CD14-positive monocyte (primary cell): Measurements from ENCODE around the gene SPZ1. TPM values are rescaled to one million over a fixed set of nuclear protein-coding genes. Genes with fewer than 3 reads are reported as not detected.
A peak's percentile ranks its signal among the peaks of the same experiment; 100 is the strongest.

Source experiments
- DNase-seq, 3 donors: peaks; one replicate each; pipeline ENCODE4 v3.0.0-alpha.2; 2011 to 2022
- H2AFZ ChIP-seq: 2 replicates; pipeline ENCODE4 v1.6.0; 2012; ENCODE audit warnings: mild to moderate bottlenecking, low read depth, low read length, inconsistent platforms; ENCODE audit not compliant: insufficient read depth, poor library complexity, severe bottlenecking
- H3K27ac ChIP-seq, 2 donors: 1 replicate in 1 of 2; 2 replicates in 1 of 2; pipeline ENCODE4 v1.5.1; 2012 to 2013; ENCODE audit warnings: low read length in 2 of 2, control low read depth in 1 of 2, inconsistent platforms in 1 of 2, low read depth in 1 of 2, mild to moderate bottlenecking in 1 of 2
- H3K27me3 ChIP-seq, 2 donors: one replicate each; pipeline versions ENCODE4 v1.6.0 to v1.6.1; 2011 to 2013; ENCODE audit warnings: low read length in 2 of 2; ENCODE audit not compliant: control insufficient read depth in 2 of 2, insufficient read depth in 2 of 2
- H3K36me3 ChIP-seq, 2 donors: replicated peaks in 1 of 2; 1 replicate in 1 of 2; 2 replicates in 1 of 2; pipeline versions ENCODE4 v1.5.1 to v1.6.1; 2012 to 2013; ENCODE audit warnings: low read length in 2 of 2, control low read depth in 1 of 2, inconsistent platforms in 1 of 2, mild to moderate bottlenecking in 1 of 2; ENCODE audit not compliant: insufficient read depth in 2 of 2, control insufficient read depth in 1 of 2
- H3K4me1 ChIP-seq, 2 donors: 1 replicate in 1 of 2; 2 replicates in 1 of 2; pipeline versions ENCODE4 v1.5.1 to v1.6.1; 2012 to 2013; ENCODE audit warnings: low read length in 2 of 2, control low read depth in 1 of 2, inconsistent platforms in 1 of 2, mild to moderate bottlenecking in 1 of 2, moderate library complexity in 1 of 2; ENCODE audit not compliant: insufficient read depth in 2 of 2, control insufficient read depth in 1 of 2
- H3K4me2 ChIP-seq: replicated peaks from 2 replicates; pipeline ENCODE3; 2012; ENCODE audit warnings: low read length, moderate library complexity, mild to moderate bottlenecking; ENCODE audit not compliant: poor library complexity, severe bottlenecking; ENCODE audit errors: extremely low read depth
- H3K4me3 ChIP-seq, 3 experiments: fragments of 200-600 bp in 1 of 3; sonication (generic) in 1 of 3; replicated peaks in 1 of 3; 1 replicate in 2 of 3; 2 replicates in 1 of 3; pipeline ENCODE4 v1.5.1; 2011 to 2013; ENCODE audit warnings: low read length in 3 of 3, mild to moderate bottlenecking in 3 of 3, control low read depth in 2 of 3, low read depth in 2 of 3, inconsistent platforms in 1 of 3, moderate library complexity in 1 of 3
- H3K79me2 ChIP-seq: 2 replicates; pipeline ENCODE4 v1.6.0; 2012; ENCODE audit warnings: mild to moderate bottlenecking, control low read depth, inconsistent platforms, low read length, moderate library complexity; ENCODE audit not compliant: insufficient read depth
- H3K9ac ChIP-seq: 2 replicates; pipeline ENCODE4 v1.6.0; 2017; ENCODE audit warnings: low read length, mild to moderate bottlenecking; ENCODE audit not compliant: insufficient read depth, poor library complexity, severe bottlenecking
- H3K9me3 ChIP-seq, 2 donors: replicated peaks in 1 of 2; 1 replicate in 1 of 2; 2 replicates in 1 of 2; pipeline versions ENCODE4 v1.5.1 to v1.6.1; 2012 to 2013; ENCODE audit warnings: low read length in 2 of 2, control low read depth in 1 of 2; ENCODE audit not compliant: control insufficient read depth in 1 of 2, insufficient read depth in 1 of 2
- H4K20me1 ChIP-seq: 2 replicates; pipeline ENCODE4 v1.6.0; 2012; ENCODE audit warnings: mild to moderate bottlenecking, low read length, control low read depth, moderate library complexity; ENCODE audit not compliant: insufficient read depth
- H3K27ac Mint-ChIP-seq, 7 donors: one replicate each; pipeline ENCODE4 v1.8.0; 2020; ENCODE audit warnings: mild to moderate bottlenecking in 7 of 7, mixed read lengths in 7 of 7, moderate library complexity in 6 of 7, inconsistent platforms in 2 of 7
- H3K27me3 Mint-ChIP-seq, 3 donors: one replicate each; pipeline ENCODE4 v1.8.0; 2021 to 2022; ENCODE audit warnings: low read depth in 3 of 3, mild to moderate bottlenecking in 3 of 3, mixed read lengths in 3 of 3, moderate library complexity in 3 of 3, inconsistent platforms in 1 of 3
- H3K36me3 Mint-ChIP-seq, 2 donors: one replicate each; pipeline ENCODE4 v1.8.0; 2020; ENCODE audit warnings: mixed read lengths in 2 of 2, inconsistent platforms in 1 of 2, mild to moderate bottlenecking in 1 of 2
- H3K4me1 Mint-ChIP-seq: one replicate; pipeline ENCODE4 v1.8.0; 2020; ENCODE audit warnings: mild to moderate bottlenecking, mixed read lengths
- H3K4me3 Mint-ChIP-seq, 2 donors: one replicate each; pipeline ENCODE4 v1.8.0; 2020; ENCODE audit warnings: mild to moderate bottlenecking in 2 of 2, mixed read lengths in 2 of 2, moderate library complexity in 1 of 2
- H3K9me3 Mint-ChIP-seq, 7 donors: one replicate each; pipeline ENCODE4 v1.8.0; 2020 to 2022; ENCODE audit warnings: mixed read lengths in 7 of 7, mild to moderate bottlenecking in 6 of 7, moderate library complexity in 6 of 7, inconsistent platforms in 2 of 7
- CTCF ChIP-seq: fragments of 200-600 bp; IDR thresholded peaks from one replicate; pipeline ENCODE4 v1.8.0; 2022; ENCODE audit warnings: antibody characterized with exemption, mild to moderate bottlenecking
- WGBS: methylation state at CpG from one replicate; pipeline ENCODE4 v1.1.5; 2013; ENCODE audit warnings: missing lambda C conversion rate; ENCODE audit not compliant: insufficient coverage; 5-methylcytosine and 5-hydroxymethylcytosine counted together
- intact Hi-C, 2 donors: fragments of 100-400 bp; cut with micrococcal nuclease; formaldehyde crosslinking; loops; one replicate each; pipeline versions ENCODE4 v1.15.0 to v1.15.1; 2023
- polyA plus RNA-seq, 3 donors: library from polyadenylated mRNA; depleted of rRNA in 1 of 3; unstranded in 2 of 3; stranded (reverse) in 1 of 3; fragments of 300-500 nt in 2 of 3; fragments of >200 nt in 1 of 3; fragmentation: Illumina TruSeq in 2 of 3; gene quantifications; 1 replicate in 2 of 3; 2 replicates in 1 of 3; pipeline ENCODE4 v1.2.3, GENCODE V29; 2012 to 2021

SPZ1 gene
- polyA plus RNA-seq, 3 donors = not detected

GRCh38 chr5:80302636-80303035, 17.2 kb upstream of the SPZ1 start:
- intact Hi-C loops = no loop called here
- H2AFZ ChIP-seq = no peak overlapping the region

GRCh38 chr5:80308526-80308925, 11.3 kb upstream of the SPZ1 start:
- Mint-ChIP-seq H3K4me3 (no peak overlapping the region), H3K27ac (peak overlapping the region in 1 of 7 donors; percentile 79), H3K4me1 (no peaks in the 10 kb centered on the region), H3K27me3 (peaks cover 2 to 4% (median 4%) of the 10 kb centered on the region in 3 donors), H3K9me3 (peaks cover 0 to 18% (median 11%) of the 10 kb centered on the region in 7 donors), H3K36me3 (no peaks in the 10 kb centered on the region)
- Histone ChIP-seq H3K79me2 (no peaks in the 10 kb centered on the region), H3K9ac (no peak overlapping the region), H3K4me1 (no peaks in the 10 kb centered on the region), H3K4me2 (no peak overlapping the region), H4K20me1 (no peaks in the 10 kb centered on the region), H3K27me3 (no peaks in the 10 kb centered on the region), H3K9me3 (peaks cover 11 to 12% of the 10 kb centered on the region in 2 donors), H3K27ac (no peak overlapping the region), H3K4me3 (no peak overlapping the region), H2AFZ (no peak overlapping the region), H3K36me3 (no peaks in the 10 kb centered on the region)
- intact Hi-C loops = loop anchor here in 1 of 2 donors (2.0 kb wide), 1 partner anchor 218 kb away; no protein-coding TSS in a partner anchor
- TF ChIP-seq CTCF = no peak
- no peak for DNase-seq
- 96% methylated on average over 8 of the region's 11 CpGs for WGBS

More at GRCh38 chr5:80302636-80303035, 17.2 kb upstream of the SPZ1 start:
- Mint-ChIP-seq H3K27me3 (peaks cover 0 to 4% (median 4%) of the 10 kb centered on the region in 3 donors), H3K9me3 (peaks cover 0 to 7% (median 5%) of the 10 kb centered on the region in 7 donors), H3K4me1 (no peaks in the 10 kb centered on the region), H3K4me3 (no peak overlapping the region), H3K27ac (no peak overlapping the region), H3K36me3 (no peaks in the 10 kb centered on the region)
- Histone ChIP-seq H3K36me3 (no peaks in the 10 kb centered on the region), H3K4me3 (no peak overlapping the region), H3K4me2 (no peak overlapping the region), H3K27me3 (no peaks in the 10 kb centered on the region), H3K4me1 (no peaks in the 10 kb centered on the region), H3K9me3 (no peaks in the 10 kb centered on the region), H4K20me1 (no peaks in the 10 kb centered on the region), H3K9ac (no peak overlapping the region), H3K27ac (no peak overlapping the region), H3K79me2 (no peaks in the 10 kb centered on the region)
- TF ChIP-seq CTCF = no peak
- DNase-seq = no peak
- WGBS = 96% methylated on average over 9 of the region's 11 CpGs
